ENCODE results near the gene NEDD4L.
"Not testable (repeated sequence)": the region's sequence is repeated elsewhere in the genome, so short reads cannot be mapped to it uniquely, and the experiment has no call there.

Gene NEDD4L

GRCh38 chr18:58362027-58362575 is 318.1 kb downstream of the NEDD4L start:
- H3K9me3 Mint-ChIP-seq (ENCODE audit: low read depth): no peaks in the 10 kb centered on the region
- no peak overlapping the region for H3K4me3 Mint-ChIP-seq
- no peaks in the 10 kb centered on the region for H3K27me3 Mint-ChIP-seq
- H3K4me1 Mint-ChIP-seq (ENCODE audit: low read depth): no peaks in the 10 kb centered on the region
- H3K36me3 Mint-ChIP-seq: peaks cover 5% of the 10 kb centered on the region
- no peak overlapping the region for H3K27ac Mint-ChIP-seq

GRCh38 chr18:58362829-58363271 is 318.8 kb downstream of the NEDD4L start:
- Mint-ChIP-seq H3K27ac (no peak overlapping the region), H3K4me3 (no peak overlapping the region), H3K27me3 (no peaks in the 10 kb centered on the region)

GRCh38 chr18:58363767-58364540 is 319.9 kb downstream of the NEDD4L start:
- H3K27me3 Mint-ChIP-seq: no peaks in the 10 kb centered on the region
- no peaks in the 10 kb centered on the region for H3K9me3 Mint-ChIP-seq (ENCODE audit: low read depth)
- H3K36me3 Mint-ChIP-seq: peaks cover 5% of the 10 kb centered on the region
- no peaks in the 10 kb centered on the region for H3K4me1 Mint-ChIP-seq (ENCODE audit: low read depth)
- no peak overlapping the region for H3K27ac Mint-ChIP-seq
- no peak overlapping the region for H3K4me3 Mint-ChIP-seq

More at GRCh38 chr18:58362829-58363271, 318.8 kb downstream of the NEDD4L start:
- H3K9me3 Mint-ChIP-seq (ENCODE audit: low read depth): no peaks in the 10 kb centered on the region
- H3K36me3 Mint-ChIP-seq: peaks cover 5% of the 10 kb centered on the region
- H3K4me1 Mint-ChIP-seq (ENCODE audit: low read depth): no peaks in the 10 kb centered on the region

GRCh38 chr18:58364876-58365528 is 321.0 kb downstream of the NEDD4L start:
- no peak overlapping the region for H3K27ac Mint-ChIP-seq
- H3K9me3 Mint-ChIP-seq (ENCODE audit: low read depth): no peaks in the 10 kb centered on the region
- H3K36me3 Mint-ChIP-seq: peaks cover 6% of the 10 kb centered on the region
- H3K4me3 Mint-ChIP-seq: no peak overlapping the region
- no peaks in the 10 kb centered on the region for H3K4me1 Mint-ChIP-seq (ENCODE audit: low read depth)
- H3K27me3 Mint-ChIP-seq: no peaks in the 10 kb centered on the region

- Mint-ChIP-seq H3K4me1 (ENCODE audit: low read depth) (no peaks in the 10 kb centered on the region), H3K27me3 (no peaks in the 10 kb centered on the region), H3K4me3 (no peak overlapping the region), H3K27ac (no peak overlapping the region), H3K36me3 (peaks cover 12% of the 10 kb centered on the region), H3K9me3 (ENCODE audit: low read depth) (no peaks in the 10 kb centered on the region)
These were observed 323.6 kb downstream of the NEDD4L start for GRCh38 chr18:58367425-58368140.

GRCh38 chr18:58369616-58370015 is 325.6 kb downstream of the NEDD4L start:
- no peaks in the 10 kb centered on the region for H3K9me3 Mint-ChIP-seq (ENCODE audit: low read depth)
- no peak overlapping the region for H3K4me3 Mint-ChIP-seq
- peaks cover 17% of the 10 kb centered on the region for H3K36me3 Mint-ChIP-seq
- H3K4me1 Mint-ChIP-seq (ENCODE audit: low read depth): no peaks in the 10 kb centered on the region
- H3K27me3 Mint-ChIP-seq: no peaks in the 10 kb centered on the region
- H3K27ac Mint-ChIP-seq: no peak overlapping the region

- Mint-ChIP-seq H3K36me3 (peaks cover 17% of the 10 kb centered on the region), H3K27me3 (no peaks in the 10 kb centered on the region), H3K9me3 (ENCODE audit: low read depth) (no peaks in the 10 kb centered on the region), H3K4me3 (no peak overlapping the region), H3K4me1 (ENCODE audit: low read depth) (no peaks in the 10 kb centered on the region), H3K27ac (no peak overlapping the region)
These were observed 326.1 kb downstream of the NEDD4L start for GRCh38 chr18:58370038-58370580.

- Mint-ChIP-seq H3K27ac (no peak overlapping the region), H3K27me3 (no peaks in the 10 kb centered on the region), H3K4me3 (no peak overlapping the region), H3K36me3 (peaks cover 17% of the 10 kb centered on the region), H3K9me3 (ENCODE audit: low read depth) (no peaks in the 10 kb centered on the region), H3K4me1 (ENCODE audit: low read depth) (no peaks in the 10 kb centered on the region)
These were observed 326.6 kb downstream of the NEDD4L start for GRCh38 chr18:58370612-58371011.

GRCh38 chr18:58373481-58373880 is 329.5 kb downstream of the NEDD4L start:
- Mint-ChIP-seq H3K4me1 (ENCODE audit: low read depth) (no peaks in the 10 kb centered on the region), H3K4me3 (no peak overlapping the region), H3K9me3 (ENCODE audit: low read depth) (no peaks in the 10 kb centered on the region), H3K27me3 (no peaks in the 10 kb centered on the region), H3K27ac (no peak overlapping the region), H3K36me3 (peaks cover 15% of the 10 kb centered on the region)

- H3K36me3 Mint-ChIP-seq: peaks cover 13% of the 10 kb centered on the region
- no peak overlapping the region for H3K4me3 Mint-ChIP-seq
- no peaks in the 10 kb centered on the region for H3K4me1 Mint-ChIP-seq (ENCODE audit: low read depth)
- no peaks in the 10 kb centered on the region for H3K27me3 Mint-ChIP-seq
- no peaks in the 10 kb centered on the region for H3K9me3 Mint-ChIP-seq (ENCODE audit: low read depth)
- no peak overlapping the region for H3K27ac Mint-ChIP-seq
These were observed 331.0 kb downstream of the NEDD4L start for GRCh38 chr18:58375051-58375450.

GRCh38 chr18:58378411-58379379 is 334.7 kb downstream of the NEDD4L start:
- Mint-ChIP-seq H3K36me3 (peaks cover 4% of the 10 kb centered on the region), H3K4me1 (ENCODE audit: low read depth) (no peaks in the 10 kb centered on the region), H3K27ac (no peak overlapping the region), H3K27me3 (no peaks in the 10 kb centered on the region), H3K9me3 (ENCODE audit: low read depth) (no peaks in the 10 kb centered on the region), H3K4me3 (no peak overlapping the region)

- Mint-ChIP-seq H3K4me3 (no peak overlapping the region), H3K4me1 (ENCODE audit: low read depth) (no peaks in the 10 kb centered on the region), H3K27me3 (no peaks in the 10 kb centered on the region), H3K9me3 (ENCODE audit: low read depth) (no peaks in the 10 kb centered on the region), H3K27ac (no peak overlapping the region), H3K36me3 (no peaks in the 10 kb centered on the region)
These were observed 335.4 kb downstream of the NEDD4L start for GRCh38 chr18:58379443-58379842.

- not testable (repeated sequence) for H3K9me3 Mint-ChIP-seq (ENCODE audit: low read depth); H3K36me3 Mint-ChIP-seq; H3K4me1 Mint-ChIP-seq (ENCODE audit: low read depth); H3K4me3 Mint-ChIP-seq; H3K27me3 Mint-ChIP-seq; H3K27ac Mint-ChIP-seq
These were observed 336.1 kb downstream of the NEDD4L start for GRCh38 chr18:58380113-58380512.
